ENCODE measurements around the gene CBFA2T3.

The CBFA2T3 gene

DNA sequence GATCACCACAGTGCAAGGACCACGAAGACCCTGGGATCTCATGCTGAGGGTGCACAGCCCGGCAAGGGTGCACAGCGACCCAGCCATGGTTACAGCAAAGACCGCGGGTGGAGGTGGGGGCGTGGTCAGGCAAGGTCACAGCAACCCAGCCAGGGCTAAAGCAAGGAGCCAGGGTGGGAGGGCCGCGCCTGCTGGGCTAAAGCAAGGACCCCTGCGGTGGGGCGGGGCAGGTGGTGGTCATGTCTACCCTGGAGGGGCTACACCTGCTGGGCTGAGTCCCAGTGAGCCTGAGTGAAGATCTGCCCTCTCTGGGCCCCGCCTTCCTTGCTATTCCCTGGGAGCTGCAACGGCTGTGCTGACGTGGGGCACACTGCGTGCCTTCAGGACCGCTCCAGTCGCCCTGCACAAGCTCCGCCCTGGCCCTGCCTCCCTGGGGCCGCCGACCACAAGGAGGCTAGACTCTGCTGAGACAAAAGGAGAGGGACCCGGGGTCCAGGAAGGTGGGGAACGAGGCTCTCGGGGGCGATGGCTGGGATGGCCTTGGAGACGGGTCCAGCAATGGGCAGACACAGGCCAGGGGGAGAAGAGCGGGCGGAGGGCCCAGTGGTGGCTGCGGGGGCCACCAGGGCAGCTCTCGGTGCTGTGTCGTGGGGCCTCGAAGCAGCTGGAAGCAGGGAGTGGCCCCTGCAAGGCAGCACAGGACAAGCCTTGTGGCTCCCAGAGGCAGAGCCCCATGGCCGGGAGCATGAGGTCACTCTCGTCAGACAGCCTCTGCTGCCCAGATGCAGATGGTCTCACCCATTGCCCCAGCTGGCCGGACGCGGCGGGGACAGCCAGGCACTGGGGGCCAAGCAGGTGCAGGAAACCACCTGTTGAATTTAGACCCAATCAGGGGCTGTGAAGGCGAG, 52.8 kb downstream of the CBFA2T3 start:
- Histone ChIP-seq H3K4me3 (peak overlapping the region in 6 of 10 experiments; percentile 18 to 55 (median 37); a peak in 10 of 20 replicates), H3K36me3 (peaks cover 0 to 6% (median 0%) of the 10 kb centered on the region in 11 experiments; a peak in 2 of 22 replicates), H3K4me1 (peaks cover 84 to 98% (median 93%) of the 10 kb centered on the region in 10 experiments), H3K27ac (peak overlapping the region in 9 of 11 experiments; percentile 64 to 97 (median 87); a peak in 19 of 22 replicates), H3K4me2 (peak overlapping the region; percentile 85 to 99 (median 96)), H3K27me3 (peaks cover 0 to 33% (median 0%) of the 10 kb centered on the region in 11 experiments; a peak in 4 of 22 replicates), H3K9me3 (replicated peaks in 1 of 11) (no peaks in the 10 kb centered on the region), H4K20me1 (peaks cover 46 to 100% (median 67%) of the 10 kb centered on the region in 11 experiments; a peak in 21 of 22 replicates), H3K9ac (peak overlapping the region in 9 of 11 experiments; percentile 55 to 87 (median 78); a peak in 17 of 22 replicates)
- TF ChIP-seq Cebpa-rat (IDR thresholded peaks at IDR 0.05) = no peak

DNA sequence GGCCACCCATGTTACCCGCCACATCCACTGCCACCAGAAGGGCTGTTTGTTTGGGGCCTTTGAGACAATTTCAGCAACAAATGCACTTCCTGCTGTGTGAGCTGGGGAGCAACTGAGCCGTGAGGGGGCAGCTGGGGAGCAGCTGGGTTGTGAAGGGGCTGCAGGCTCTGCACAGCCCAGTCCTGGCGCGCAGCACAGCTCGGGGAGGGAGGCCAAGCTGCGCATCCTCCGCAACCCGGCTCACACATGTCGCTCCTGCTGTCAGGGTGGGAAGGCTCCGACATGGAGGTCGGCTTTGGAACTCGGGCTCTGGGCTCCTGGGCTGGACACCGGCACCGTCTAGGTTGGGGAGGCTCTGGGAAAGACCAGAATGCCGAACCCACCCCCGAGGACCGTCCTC, 53.6 kb downstream of the CBFA2T3 start:
- H3K9ac ChIP-seq = peak overlapping the region in 8 of 11 experiments; percentile 70 to 87 (median 80); a peak in 14 of 22 replicates
- no peak for TF ChIP-seq Cebpa-rat (IDR thresholded peaks at IDR 0.05)
- peaks cover 0 to 7% (median 0%) of the 10 kb centered on the region in 11 experiments; a peak in 2 of 22 replicates for H3K36me3 ChIP-seq
- peak overlapping the region in 1 of 10 experiments; percentile 41; a peak in 1 of 20 replicates for H3K4me3 ChIP-seq
- peaks cover 0 to 33% (median 0%) of the 10 kb centered on the region in 11 experiments; a peak in 4 of 22 replicates for H3K27me3 ChIP-seq
- no peaks in the 10 kb centered on the region for H3K9me3 ChIP-seq (replicated peaks in 1 of 11)
- peak overlapping the region in 9 of 11 experiments; percentile 74 to 97 (median 87); a peak in 17 of 22 replicates for H3K27ac ChIP-seq
- peaks cover 39 to 100% (median 61%) of the 10 kb centered on the region in 11 experiments; a peak in 21 of 22 replicates for H4K20me1 ChIP-seq
- peak overlapping the region; percentile 85 to 99 (median 96) for H3K4me2 ChIP-seq
- H3K4me1 ChIP-seq = peaks cover 90 to 100% (median 98%) of the 10 kb centered on the region in 10 experiments

DNA sequence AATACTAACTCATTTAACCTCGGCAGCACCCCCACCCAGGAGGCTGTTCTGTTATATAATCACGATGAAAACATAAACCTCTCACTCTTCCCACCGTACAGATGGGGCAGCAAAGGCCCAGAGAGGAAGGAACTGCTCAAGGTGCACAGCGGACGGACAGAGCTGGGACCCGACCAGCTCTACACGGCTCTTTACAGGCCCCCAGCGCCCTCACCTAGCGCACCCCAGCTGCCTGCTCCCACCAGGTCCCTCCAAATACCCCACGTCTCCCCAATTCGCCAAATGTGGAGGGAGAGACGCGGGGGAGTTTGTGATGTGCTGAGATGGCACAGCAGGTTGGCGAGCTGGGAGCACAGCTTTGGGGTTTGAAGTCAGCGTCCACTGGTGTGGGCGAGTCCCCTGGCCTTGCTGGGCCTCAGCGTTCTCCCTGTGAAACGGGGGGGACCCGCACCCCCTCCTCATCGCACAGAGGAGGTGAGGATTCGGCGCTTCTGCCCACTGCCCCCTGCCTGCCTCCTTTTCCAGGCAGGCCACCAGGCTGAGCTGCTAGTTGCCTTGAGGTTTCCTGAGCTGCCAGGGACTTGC, 54.1 kb downstream of the CBFA2T3 start:
- Histone ChIP-seq H3K27me3 (peaks cover 0 to 33% (median 0%) of the 10 kb centered on the region in 11 experiments; a peak in 4 of 22 replicates), H3K9ac (peak overlapping the region in 9 of 11 experiments; percentile 70 to 87 (median 78); a peak in 16 of 22 replicates), H3K9me3 (replicated peaks in 1 of 11) (no peaks in the 10 kb centered on the region), H4K20me1 (peaks cover 37 to 100% (median 61%) of the 10 kb centered on the region in 11 experiments; a peak in 21 of 22 replicates), H3K4me1 (peaks cover 95 to 100% (median 99%) of the 10 kb centered on the region in 10 experiments), H3K4me3 (peak overlapping the region in 3 of 10 experiments; percentile 41 to 58 (median 49); a peak in 7 of 20 replicates), H3K4me2 (peak overlapping the region; percentile 85 to 99 (median 96)), H3K27ac (peak overlapping the region in 9 of 11 experiments; percentile 74 to 97 (median 87); a peak in 17 of 22 replicates), H3K36me3 (peaks cover 0 to 7% (median 0%) of the 10 kb centered on the region in 11 experiments; a peak in 2 of 22 replicates)
- no peak for TF ChIP-seq Cebpa-rat (IDR thresholded peaks at IDR 0.05)

DNA sequence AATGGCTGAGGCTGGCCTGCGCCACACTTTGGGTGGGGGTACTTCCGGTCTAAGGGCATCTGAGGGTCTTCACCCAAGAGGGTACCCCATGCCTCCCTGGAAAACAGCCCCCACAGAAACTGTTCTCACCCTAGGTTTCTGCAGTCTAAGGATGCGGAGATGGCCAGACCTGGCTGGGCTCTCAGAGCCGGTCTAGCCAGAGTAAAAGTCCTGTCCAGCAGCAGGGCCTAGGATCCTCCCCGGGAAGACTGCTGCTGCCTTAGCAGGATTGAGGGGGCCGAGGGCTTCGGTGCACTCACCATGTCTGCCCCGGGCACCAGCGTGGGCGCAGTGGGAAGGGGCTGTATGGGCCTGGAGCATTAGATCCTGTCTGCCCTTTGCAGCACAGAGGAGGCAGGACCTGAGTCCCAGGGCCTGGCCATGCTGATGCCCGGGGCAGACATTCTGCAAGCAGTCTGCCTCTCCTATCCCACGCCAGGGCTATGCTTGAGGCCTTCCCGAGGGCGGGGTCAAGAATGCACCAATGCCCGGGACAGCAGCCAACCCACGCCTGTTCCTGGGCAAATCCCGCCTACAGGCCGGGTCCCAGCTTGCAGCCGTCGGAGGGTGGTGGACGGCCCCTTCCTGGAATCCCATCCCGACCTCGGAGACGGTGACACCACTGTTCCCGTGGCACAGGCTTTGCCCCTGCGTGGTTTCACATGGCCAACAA, 54.7 kb downstream of the CBFA2T3 start:
- Histone ChIP-seq H3K4me3 (peak overlapping the region in 9 of 10 experiments; percentile 1 to 58 (median 41); a peak in 14 of 20 replicates), H4K20me1 (peaks cover 37 to 100% (median 61%) of the 10 kb centered on the region in 11 experiments; a peak in 21 of 22 replicates), H3K4me2 (peak overlapping the region; percentile 85 to 99 (median 96)), H3K4me1 (peaks cover 98 to 100% (median 99%) of the 10 kb centered on the region in 10 experiments), H3K27ac (peak overlapping the region in 10 of 11 experiments; percentile 28 to 97 (median 87); a peak in 19 of 22 replicates), H3K9ac (peak overlapping the region in 10 of 11 experiments; percentile 1 to 87 (median 76); a peak in 17 of 22 replicates), H3K36me3 (peaks cover 0 to 7% (median 0%) of the 10 kb centered on the region in 11 experiments; a peak in 1 of 22 replicates), H3K27me3 (peaks cover 0 to 35% (median 0%) of the 10 kb centered on the region in 11 experiments; a peak in 4 of 22 replicates), H3K9me3 (replicated peaks in 1 of 11) (no peaks in the 10 kb centered on the region)
- no peak for TF ChIP-seq Cebpa-rat (IDR thresholded peaks at IDR 0.05)

DNA sequence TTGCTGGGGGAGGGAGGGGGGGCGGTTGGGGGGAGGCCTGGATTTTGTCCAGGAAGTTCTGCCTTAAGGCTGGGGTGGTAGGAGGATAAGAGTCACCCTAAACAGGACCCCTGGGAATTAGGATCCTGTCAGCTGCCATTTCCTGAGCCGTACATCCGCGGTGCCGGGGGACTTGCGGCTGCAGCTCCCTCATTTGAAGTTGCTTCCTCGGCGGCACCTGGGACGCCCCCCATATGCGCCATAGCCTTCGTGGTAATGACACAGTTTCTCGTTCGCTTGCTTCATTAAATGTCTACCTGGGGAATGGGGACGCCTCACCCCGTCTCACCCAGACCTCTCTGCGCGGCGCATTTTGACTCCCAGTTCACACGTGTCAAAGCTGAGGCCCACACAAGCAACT, 55.4 kb downstream of the CBFA2T3 start:
- Histone ChIP-seq H3K27me3 (peaks cover 0 to 35% (median 0%) of the 10 kb centered on the region in 11 experiments; a peak in 4 of 22 replicates), H4K20me1 (peaks cover 33 to 100% (median 58%) of the 10 kb centered on the region in 11 experiments; a peak in 21 of 22 replicates), H3K27ac (peak overlapping the region in 10 of 11 experiments; percentile 57 to 97 (median 87); a peak in 19 of 22 replicates), H3K36me3 (peaks cover 0 to 7% (median 0%) of the 10 kb centered on the region in 11 experiments; a peak in 1 of 22 replicates), H3K4me2 (peak overlapping the region; percentile 85 to 99 (median 96)), H3K9me3 (replicated peaks in 1 of 11) (no peaks in the 10 kb centered on the region), H3K4me3 (peak overlapping the region in 9 of 10 experiments; percentile 1 to 58 (median 41); a peak in 14 of 20 replicates), H3K9ac (peak overlapping the region in 10 of 11 experiments; percentile 1 to 87 (median 76); a peak in 17 of 22 replicates), H3K4me1 (peaks cover 98 to 100% (median 99%) of the 10 kb centered on the region in 10 experiments)
- peak in 2 of 11 experiments; percentile 18 to 82; a peak in 2 of 22 replicates for TF ChIP-seq Cebpa-rat (IDR thresholded peaks at IDR 0.05)

DNA sequence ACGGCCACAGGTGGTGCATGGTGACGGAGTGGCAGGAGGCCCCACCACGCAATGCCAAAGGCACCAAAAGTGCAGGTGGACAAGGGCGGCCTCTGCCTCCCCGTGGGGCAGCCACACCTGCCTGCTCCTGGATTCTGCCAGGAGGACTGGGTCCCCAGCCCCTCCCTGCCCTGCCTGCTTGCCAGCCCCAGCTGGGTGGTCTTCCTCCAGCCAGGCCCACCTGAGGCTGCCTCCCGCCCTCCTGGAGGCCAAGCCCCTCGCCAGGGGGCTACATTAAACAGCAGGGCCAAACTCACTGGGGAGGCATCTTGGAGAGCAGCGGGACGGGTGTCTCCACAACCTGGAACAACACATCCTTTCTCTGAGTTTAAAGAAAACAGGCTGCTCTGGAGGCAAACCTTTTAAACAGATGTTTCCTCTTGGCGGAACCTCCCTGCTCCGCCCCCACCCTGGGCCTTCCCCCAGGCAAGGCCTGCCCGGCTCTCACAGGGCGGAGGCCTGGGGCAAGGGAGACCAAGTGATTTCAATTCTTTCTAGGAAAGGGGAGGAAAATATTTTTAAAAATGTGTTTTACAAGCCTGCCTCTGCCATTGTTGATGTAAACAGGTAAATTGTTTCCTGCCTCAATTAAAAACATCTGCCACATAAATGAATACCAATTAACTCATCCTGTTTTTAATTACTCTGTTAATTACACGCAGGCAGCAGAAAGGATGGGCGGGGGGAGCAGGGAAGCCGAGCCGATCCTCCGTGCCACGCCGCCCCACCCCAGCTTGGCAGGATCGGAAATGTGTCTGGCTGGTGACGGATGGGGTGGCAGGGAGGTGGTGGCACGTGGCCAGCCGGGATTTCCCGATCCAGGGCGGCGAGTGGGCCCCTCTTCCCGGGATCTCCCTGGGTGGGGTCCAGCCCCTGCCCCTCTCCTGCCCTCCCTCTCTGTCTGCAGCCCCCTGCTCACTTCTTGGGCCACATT, 56.1 kb downstream of the CBFA2T3 start:
- Histone ChIP-seq H4K20me1 (peaks cover 26 to 99% (median 54%) of the 10 kb centered on the region in 11 experiments; a peak in 19 of 22 replicates), H3K27me3 (peaks cover 0 to 29% (median 0%) of the 10 kb centered on the region in 11 experiments; a peak in 4 of 22 replicates), H3K4me2 (peak overlapping the region; percentile 85 to 99 (median 96)), H3K9ac (peak overlapping the region; percentile 11 to 87 (median 75); a peak in 20 of 22 replicates), H3K36me3 (peaks cover 0 to 7% (median 0%) of the 10 kb centered on the region in 11 experiments; a peak in 1 of 22 replicates), H3K4me3 (peak overlapping the region in 8 of 10 experiments; percentile 10 to 55 (median 46); a peak in 11 of 20 replicates), H3K27ac (peak overlapping the region in 10 of 11 experiments; percentile 57 to 97 (median 87); a peak in 20 of 22 replicates), H3K4me1 (peaks cover 91 to 100% (median 99%) of the 10 kb centered on the region in 10 experiments), H3K9me3 (replicated peaks in 1 of 11) (no peaks in the 10 kb centered on the region)
- no peak for TF ChIP-seq Cebpa-rat (IDR thresholded peaks at IDR 0.05)

Measured in BLaER1 treated with 17β-estradiol and CSF1 and Interleukin-3, amounts not matched to agents 10 nM and 100 nM (cell line).